ENCODE measurements around the gene SLC7A9.
"Not testable (repeated sequence)": the region's sequence is repeated elsewhere in the genome, so short reads cannot be mapped to it uniquely, and the experiment has no call there.

SLC7A9 gene

GRCh38 chr19:32861596-32861995 lies 8.0 kb downstream of the SLC7A9 start:
- no peak overlapping the region for H3K4me3 ChIP-seq (ENCODE audit: low read depth, low read length)
- DNase-seq (ENCODE audit: low read depth): no peak
- TF ChIP-seq CTCF (conservative IDR thresholded peaks at IDR 0.05; ENCODE audit: low read depth, low read length): no peak

- no peak for DNase-seq (ENCODE audit: low read depth)
- no peak overlapping the region for H3K4me3 ChIP-seq (ENCODE audit: low read depth, low read length)
- TF ChIP-seq CTCF (conservative IDR thresholded peaks at IDR 0.05; ENCODE audit: low read depth, low read length): no peak
Measured at GRCh38 chr19:32859591-32859990, 10.0 kb downstream of the SLC7A9 start.

- DNase-seq (ENCODE audit: low read depth): no peak
- no peak overlapping the region for H3K4me3 ChIP-seq (ENCODE audit: low read depth, low read length)
- no peak for TF ChIP-seq CTCF (conservative IDR thresholded peaks at IDR 0.05; ENCODE audit: low read depth, low read length)
Measured at GRCh38 chr19:32858559-32858958, 11.0 kb downstream of the SLC7A9 start.

GRCh38 chr19:32858155-32858554 lies 11.4 kb downstream of the SLC7A9 start:
- no peak for TF ChIP-seq CTCF (conservative IDR thresholded peaks at IDR 0.05; ENCODE audit: low read depth, low read length)

GRCh38 chr19:32857584-32857983 lies 12.0 kb downstream of the SLC7A9 start:
- no peak overlapping the region for H3K4me3 ChIP-seq (ENCODE audit: low read depth, low read length)
- no peak for DNase-seq (ENCODE audit: low read depth)
- TF ChIP-seq CTCF (conservative IDR thresholded peaks at IDR 0.05; ENCODE audit: low read depth, low read length): no peak

More at GRCh38 chr19:32858155-32858554, 11.4 kb downstream of the SLC7A9 start:
- no peak for DNase-seq (ENCODE audit: low read depth)
- no peak overlapping the region for H3K4me3 ChIP-seq (ENCODE audit: low read depth, low read length)

GRCh38 chr19:32856818-32857217 lies 12.7 kb downstream of the SLC7A9 start:
- H3K4me3 ChIP-seq (ENCODE audit: low read depth, low read length); DNase-seq (ENCODE audit: low read depth): not testable (repeated sequence)

- no peak for TF ChIP-seq CTCF (conservative IDR thresholded peaks at IDR 0.05; ENCODE audit: low read depth, low read length)
Measured at GRCh38 chr19:32852216-32852615, 17.4 kb downstream of the SLC7A9 start.

GRCh38 chr19:32848035-32848434 lies 21.5 kb downstream of the SLC7A9 start:
- DNase-seq (ENCODE audit: low read depth); H3K4me3 ChIP-seq (ENCODE audit: low read depth, low read length): not testable (repeated sequence)

More at GRCh38 chr19:32852216-32852615, 17.4 kb downstream of the SLC7A9 start:
- no peak overlapping the region for H3K4me3 ChIP-seq (ENCODE audit: low read depth, low read length)
- DNase-seq (ENCODE audit: low read depth): no peak
